ENCODE measurements around the gene PAX9.

DNA sequence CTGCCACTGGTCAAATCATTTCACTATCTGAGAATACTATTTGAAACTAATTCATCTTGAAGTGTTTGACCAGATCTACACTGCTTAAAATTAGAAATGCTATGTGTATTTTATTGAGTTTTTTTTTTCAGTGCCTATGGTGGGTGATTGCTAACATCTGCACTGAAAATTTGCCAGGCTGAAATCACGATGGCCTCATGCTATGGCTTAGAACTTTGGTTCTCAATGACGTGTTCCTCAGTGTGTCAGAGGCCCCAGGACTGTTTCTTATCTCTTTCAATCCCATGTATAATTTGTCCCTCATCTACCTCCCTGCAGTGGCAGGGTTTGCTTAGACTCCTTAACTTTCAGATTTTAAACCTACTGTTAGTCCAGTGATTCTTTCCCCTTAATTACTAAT lies 43.0 kb upstream of the PAX9 start:
- TF ChIP-seq, protein P1, sequence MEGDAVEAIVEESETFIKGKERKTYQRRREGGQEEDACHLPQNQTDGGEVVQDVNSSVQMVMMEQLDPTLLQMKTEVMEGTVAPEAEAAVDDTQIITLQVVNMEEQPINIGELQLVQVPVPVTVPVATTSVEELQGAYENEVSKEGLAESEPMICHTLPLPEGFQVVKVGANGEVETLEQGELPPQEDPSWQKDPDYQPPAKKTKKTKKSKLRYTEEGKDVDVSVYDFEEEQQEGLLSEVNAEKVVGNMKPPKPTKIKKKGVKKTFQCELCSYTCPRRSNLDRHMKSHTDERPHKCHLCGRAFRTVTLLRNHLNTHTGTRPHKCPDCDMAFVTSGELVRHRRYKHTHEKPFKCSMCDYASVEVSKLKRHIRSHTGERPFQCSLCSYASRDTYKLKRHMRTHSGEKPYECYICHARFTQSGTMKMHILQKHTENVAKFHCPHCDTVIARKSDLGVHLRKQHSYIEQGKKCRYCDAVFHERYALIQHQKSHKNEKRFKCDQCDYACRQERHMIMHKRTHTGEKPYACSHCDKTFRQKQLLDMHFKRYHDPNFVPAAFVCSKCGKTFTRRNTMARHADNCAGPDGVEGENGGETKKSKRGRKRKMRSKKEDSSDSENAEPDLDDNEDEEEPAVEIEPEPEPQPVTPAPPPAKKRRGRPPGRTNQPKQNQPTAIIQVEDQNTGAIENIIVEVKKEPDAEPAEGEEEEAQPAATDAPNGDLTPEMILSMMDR (IDR thresholded peaks at IDR 0.05), result no peak
- no peak for TF ChIP-seq POLR2A (IDR thresholded peaks at IDR 0.05)
- TF ChIP-seq POLR2AphosphoS5 (IDR thresholded peaks at IDR 0.05), result no peak

All from breast epithelium (tissue), 3 donors.